ENCODE measurements around the gene NDUFS6. TPM values are rescaled to one million over a fixed set of nuclear protein-coding genes. Genes with fewer than 3 reads are reported as not detected.

The NDUFS6 gene
- total RNA-seq, 1 donor from 2014 or later, result 26.8 TPM

DNA sequence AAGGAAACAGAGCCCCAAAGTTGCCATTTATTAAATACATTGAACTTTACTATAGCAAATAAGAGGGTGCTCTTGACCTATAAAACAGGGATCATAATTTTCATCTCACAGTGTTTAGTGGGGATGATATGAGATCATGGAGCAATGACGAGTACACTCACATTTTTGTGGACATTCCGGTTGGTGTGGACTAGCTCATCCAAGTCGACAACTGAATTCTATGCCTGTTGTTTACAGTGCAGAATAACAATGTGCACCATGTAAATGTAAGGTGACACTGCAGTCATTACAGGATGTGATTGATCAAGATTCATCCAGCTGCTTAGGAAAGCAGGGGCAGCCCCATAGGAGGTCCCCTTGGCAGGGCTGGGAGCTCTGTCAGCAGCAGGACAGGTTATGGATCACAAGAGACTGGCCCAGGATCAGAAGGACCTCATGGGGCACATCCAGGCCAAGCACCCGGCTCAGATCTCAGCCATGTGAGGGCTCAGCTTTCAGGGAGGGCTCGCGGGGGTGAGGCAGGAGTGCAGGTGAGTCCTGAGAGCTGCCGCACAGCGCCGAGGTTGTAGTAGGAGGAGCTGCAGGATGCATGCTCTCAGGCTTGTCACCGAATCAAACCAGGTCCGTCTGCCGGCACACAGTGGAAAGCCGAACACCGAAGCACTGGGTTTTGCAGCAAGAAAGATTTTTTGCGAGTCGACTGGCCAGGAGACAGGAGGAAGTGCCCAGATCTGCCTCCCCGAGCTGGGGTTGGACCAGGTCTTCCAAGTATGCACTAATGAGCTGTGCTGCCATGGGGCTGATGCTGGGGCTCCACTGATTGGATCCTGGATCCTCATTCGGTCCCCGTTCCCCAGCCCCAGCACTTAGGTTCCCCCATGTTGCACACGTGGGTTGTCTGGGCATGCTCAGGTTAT, 29.8 kb upstream of the NDUFS6 start:
- intact Hi-C loops (cut with DNase I), result no loop called here
- no peaks in the 10 kb centered on the region for H3K4me1 ChIP-seq
- no peak for TF ChIP-seq POLR2AphosphoS5 (IDR thresholded peaks at IDR 0.05; ENCODE audit: insufficient read depth in 1 of 2, low read depth in 1 of 2)
- no peak for TF ChIP-seq POLR2A (IDR thresholded peaks at IDR 0.05)
- TF ChIP-seq, protein P1, sequence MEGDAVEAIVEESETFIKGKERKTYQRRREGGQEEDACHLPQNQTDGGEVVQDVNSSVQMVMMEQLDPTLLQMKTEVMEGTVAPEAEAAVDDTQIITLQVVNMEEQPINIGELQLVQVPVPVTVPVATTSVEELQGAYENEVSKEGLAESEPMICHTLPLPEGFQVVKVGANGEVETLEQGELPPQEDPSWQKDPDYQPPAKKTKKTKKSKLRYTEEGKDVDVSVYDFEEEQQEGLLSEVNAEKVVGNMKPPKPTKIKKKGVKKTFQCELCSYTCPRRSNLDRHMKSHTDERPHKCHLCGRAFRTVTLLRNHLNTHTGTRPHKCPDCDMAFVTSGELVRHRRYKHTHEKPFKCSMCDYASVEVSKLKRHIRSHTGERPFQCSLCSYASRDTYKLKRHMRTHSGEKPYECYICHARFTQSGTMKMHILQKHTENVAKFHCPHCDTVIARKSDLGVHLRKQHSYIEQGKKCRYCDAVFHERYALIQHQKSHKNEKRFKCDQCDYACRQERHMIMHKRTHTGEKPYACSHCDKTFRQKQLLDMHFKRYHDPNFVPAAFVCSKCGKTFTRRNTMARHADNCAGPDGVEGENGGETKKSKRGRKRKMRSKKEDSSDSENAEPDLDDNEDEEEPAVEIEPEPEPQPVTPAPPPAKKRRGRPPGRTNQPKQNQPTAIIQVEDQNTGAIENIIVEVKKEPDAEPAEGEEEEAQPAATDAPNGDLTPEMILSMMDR (IDR thresholded peaks at IDR 0.05), result no peak
- no peaks in the 10 kb centered on the region for H3K36me3 ChIP-seq
- H3K9me3 ChIP-seq, result no peaks in the 10 kb centered on the region
- H3K27me3 ChIP-seq, result no peaks in the 10 kb centered on the region
- no peak for DNase-seq (ENCODE audit: extremely low spot score in 2 of 2)
- no peak overlapping the region for H3K27ac ChIP-seq
- no peak overlapping the region for H3K4me3 ChIP-seq

DNA sequence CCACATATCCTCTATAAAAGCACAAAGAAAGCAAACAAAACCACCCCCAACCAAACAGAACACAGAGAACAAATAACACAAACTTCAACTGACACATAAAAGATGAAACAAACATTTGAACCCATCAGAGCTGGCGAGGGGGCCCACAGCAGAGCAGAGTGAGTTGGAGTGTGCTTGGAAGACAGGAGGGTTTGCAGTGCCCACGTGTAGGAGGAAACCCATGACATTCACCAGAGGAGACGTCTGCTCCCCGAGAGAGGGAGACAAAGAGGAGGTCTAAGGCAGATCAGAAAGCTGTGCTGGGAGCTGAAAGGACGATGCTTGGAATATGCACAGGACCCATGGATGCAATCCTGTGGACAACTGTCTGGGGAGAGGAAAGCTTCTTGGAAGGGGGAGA, 28.6 kb upstream of the NDUFS6 start:
- DNase-seq (ENCODE audit: extremely low spot score in 2 of 2), result no peak
- TF ChIP-seq, protein P1 (IDR thresholded peaks at IDR 0.05), result no peak
- TF ChIP-seq POLR2A (IDR thresholded peaks at IDR 0.05) (no peak), POLR2AphosphoS5 (IDR thresholded peaks at IDR 0.05; ENCODE audit: insufficient read depth in 1 of 2, low read depth in 1 of 2) (no peak)
- no peaks in the 10 kb centered on the region for H3K4me1 ChIP-seq
- no peaks in the 10 kb centered on the region for H3K27me3 ChIP-seq
- H3K27ac ChIP-seq, result no peak overlapping the region
- no peak overlapping the region for H3K4me3 ChIP-seq
- no peaks in the 10 kb centered on the region for H3K9me3 ChIP-seq
- H3K36me3 ChIP-seq, result no peaks in the 10 kb centered on the region
- intact Hi-C loops (cut with DNase I), result no loop called here

DNA sequence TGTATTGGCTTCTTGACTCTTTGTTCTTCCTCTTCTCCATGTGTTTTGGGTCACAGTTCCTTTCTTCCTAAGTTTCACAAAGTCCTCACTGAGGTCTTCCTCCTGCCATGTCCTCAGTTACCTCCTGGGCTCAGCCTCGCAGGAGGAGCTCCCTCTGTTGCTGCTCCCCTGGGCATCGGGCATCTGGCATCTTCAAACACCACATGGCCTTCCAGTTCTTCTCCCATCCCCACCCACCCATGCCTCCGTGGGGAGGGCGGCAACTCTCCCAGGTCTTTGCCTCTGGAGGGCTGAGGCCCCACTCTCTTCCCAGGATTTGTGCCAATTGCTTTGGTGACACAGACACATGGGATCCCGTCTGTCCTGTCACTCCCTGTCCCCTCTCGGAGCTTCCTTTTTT, 24.4 kb upstream of the NDUFS6 start:
- H3K27me3 ChIP-seq, result no peaks in the 10 kb centered on the region
- TF ChIP-seq POLR2AphosphoS5 (IDR thresholded peaks at IDR 0.05; ENCODE audit: insufficient read depth in 1 of 2, low read depth in 1 of 2), result no peak
- no peak overlapping the region for H3K4me3 ChIP-seq
- intact Hi-C loops (cut with DNase I), result no loop called here
- no peaks in the 10 kb centered on the region for H3K36me3 ChIP-seq
- no peak for DNase-seq (ENCODE audit: extremely low spot score in 2 of 2)
- H3K9me3 ChIP-seq, result no peaks in the 10 kb centered on the region
- H3K27ac ChIP-seq, result no peak overlapping the region
- no peaks in the 10 kb centered on the region for H3K4me1 ChIP-seq

DNA sequence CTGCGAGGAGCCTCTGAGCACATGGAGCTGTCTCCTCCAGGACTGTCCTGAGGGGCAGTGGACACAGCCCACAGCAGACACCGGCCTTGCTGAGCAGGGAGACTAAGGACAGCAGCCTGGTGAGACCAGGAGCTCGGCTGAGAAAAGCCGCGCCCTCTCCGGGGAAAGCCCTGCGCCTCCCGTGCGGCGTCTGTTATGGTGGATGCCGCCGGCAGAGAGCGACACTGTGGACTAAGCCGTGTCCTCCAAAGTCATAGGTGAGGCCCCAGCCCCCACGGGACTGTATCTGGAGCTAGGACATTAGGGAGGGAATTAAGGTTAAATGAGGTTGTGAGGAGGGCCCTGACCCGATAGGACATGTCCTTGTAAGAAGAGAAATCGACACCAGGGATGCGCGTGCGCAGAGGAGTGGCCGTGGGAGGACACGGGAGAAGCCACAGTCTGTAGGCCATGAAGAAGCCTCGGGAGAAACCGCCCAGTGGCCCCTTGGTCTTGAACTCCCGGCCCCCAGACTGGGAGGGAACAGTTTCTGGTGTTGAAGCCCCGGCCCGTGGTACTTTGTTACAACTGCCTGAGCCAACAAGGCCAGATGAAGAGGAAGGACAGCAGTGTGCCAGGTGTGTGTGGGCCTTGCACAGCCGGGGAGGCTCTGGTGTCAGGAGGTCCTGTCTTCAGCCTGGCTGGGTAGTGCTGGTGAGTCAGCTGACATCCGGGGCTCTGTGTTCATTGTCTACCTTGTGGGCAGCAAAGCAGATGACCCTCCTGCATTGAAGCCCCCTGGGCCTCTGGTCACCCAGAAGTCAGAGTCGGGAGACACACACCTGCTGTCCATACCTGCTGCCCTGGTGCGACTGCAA, 23.7 kb upstream of the NDUFS6 start:
- intact Hi-C loops (cut with DNase I), result no loop called here
- DNase-seq (ENCODE audit: extremely low spot score in 2 of 2), result no peak
- TF ChIP-seq, protein P1 (IDR thresholded peaks at IDR 0.05), result no peak
- TF ChIP-seq POLR2A (IDR thresholded peaks at IDR 0.05), result no peak
- TF ChIP-seq POLR2AphosphoS5 (IDR thresholded peaks at IDR 0.05; ENCODE audit: insufficient read depth in 1 of 2, low read depth in 1 of 2), result no peak

DNA sequence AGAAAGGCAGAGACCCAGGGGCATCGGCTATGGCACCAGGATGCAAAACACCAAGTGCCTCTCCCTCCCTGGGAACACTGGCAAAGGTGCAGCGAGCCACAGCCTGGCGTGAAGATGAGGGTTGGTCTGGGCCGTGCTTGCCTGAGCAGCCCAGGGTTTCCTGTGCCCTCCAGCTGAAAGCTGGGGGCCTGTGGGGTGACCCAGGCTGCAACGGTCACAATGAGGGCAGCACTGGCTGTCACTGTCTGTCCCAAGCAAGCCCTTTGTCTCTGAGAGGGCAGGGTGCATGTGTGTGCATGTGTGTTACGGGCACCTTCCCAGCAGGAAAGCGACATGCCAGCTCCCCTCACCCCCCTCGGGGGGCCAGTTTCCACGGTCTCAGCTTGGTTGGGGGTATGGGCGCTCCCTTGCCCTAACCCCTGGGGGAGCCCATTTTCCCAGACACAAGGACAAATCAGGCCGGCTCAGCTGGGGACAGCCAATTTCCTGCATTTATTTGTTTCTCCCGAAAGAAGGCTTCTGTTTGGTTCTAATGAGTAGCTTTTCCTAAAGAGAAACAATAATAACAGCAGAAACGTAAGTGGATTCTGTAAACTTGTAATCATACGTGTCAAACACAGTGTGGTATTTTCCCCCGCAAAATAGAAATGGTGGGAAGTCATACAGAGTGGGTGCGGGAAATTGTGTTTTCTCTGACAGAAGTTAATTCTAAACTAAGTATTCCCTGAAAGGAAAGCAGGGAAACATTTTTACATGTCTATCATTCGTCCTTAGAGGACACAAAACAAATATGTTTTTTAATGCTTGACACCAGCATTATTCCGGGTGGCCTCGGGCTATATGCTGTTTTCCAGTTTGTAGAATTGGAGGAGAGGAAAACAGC, 22.8 kb upstream of the NDUFS6 start:
- no peaks in the 10 kb centered on the region for H3K4me1 ChIP-seq
- intact Hi-C loops (cut with DNase I), result no loop called here
- H3K4me3 ChIP-seq, result no peak overlapping the region
- DNase-seq (ENCODE audit: extremely low spot score in 2 of 2), result no peak
- no peaks in the 10 kb centered on the region for H3K36me3 ChIP-seq
- TF ChIP-seq, protein P1 (IDR thresholded peaks at IDR 0.05), result no peak
- TF ChIP-seq POLR2AphosphoS5 (IDR thresholded peaks at IDR 0.05; ENCODE audit: insufficient read depth in 1 of 2, low read depth in 1 of 2) (no peak), POLR2A (IDR thresholded peaks at IDR 0.05) (no peak)
- H3K27ac ChIP-seq, result no peak overlapping the region
- H3K9me3 ChIP-seq, result no peaks in the 10 kb centered on the region
- no peaks in the 10 kb centered on the region for H3K27me3 ChIP-seq

More for the DNA sequence above, 23.7 kb upstream of the NDUFS6 start:
- Histone ChIP-seq H3K36me3 (no peaks in the 10 kb centered on the region), H3K9me3 (no peaks in the 10 kb centered on the region), H3K4me3 (no peak overlapping the region), H3K4me1 (no peaks in the 10 kb centered on the region), H3K27me3 (no peaks in the 10 kb centered on the region), H3K27ac (no peak overlapping the region)

Measured in vagina (tissue), 2 donors.